Mammary epithelial cell (primary cell): ENCODE measurements around the gene ATF6.

Source experiments
- EZH2 ChIP-seq: IDR thresholded peaks from 2 replicates; pipeline ENCODE4 v1.6.1; 2012; ENCODE audit warnings: low read length, inconsistent platforms, borderline replicate concordance
- TF ChIP-seq, protein P1 (sequence below), 2 donors: IDR thresholded peaks in 1 of 2; conservative IDR thresholded peaks in 1 of 2; 2 replicates each; pipeline ENCODE4 v1.5.1; 2011 to 2012; ENCODE audit warnings: inconsistent platforms in 2 of 2, low read length in 2 of 2, mild to moderate bottlenecking in 2 of 2, control low read depth in 1 of 2, low read depth in 1 of 2; ENCODE audit not compliant: insufficient read depth in 1 of 2; ENCODE audit errors: extremely low read depth in 1 of 2

- TF ChIP-seq, protein P1, sequence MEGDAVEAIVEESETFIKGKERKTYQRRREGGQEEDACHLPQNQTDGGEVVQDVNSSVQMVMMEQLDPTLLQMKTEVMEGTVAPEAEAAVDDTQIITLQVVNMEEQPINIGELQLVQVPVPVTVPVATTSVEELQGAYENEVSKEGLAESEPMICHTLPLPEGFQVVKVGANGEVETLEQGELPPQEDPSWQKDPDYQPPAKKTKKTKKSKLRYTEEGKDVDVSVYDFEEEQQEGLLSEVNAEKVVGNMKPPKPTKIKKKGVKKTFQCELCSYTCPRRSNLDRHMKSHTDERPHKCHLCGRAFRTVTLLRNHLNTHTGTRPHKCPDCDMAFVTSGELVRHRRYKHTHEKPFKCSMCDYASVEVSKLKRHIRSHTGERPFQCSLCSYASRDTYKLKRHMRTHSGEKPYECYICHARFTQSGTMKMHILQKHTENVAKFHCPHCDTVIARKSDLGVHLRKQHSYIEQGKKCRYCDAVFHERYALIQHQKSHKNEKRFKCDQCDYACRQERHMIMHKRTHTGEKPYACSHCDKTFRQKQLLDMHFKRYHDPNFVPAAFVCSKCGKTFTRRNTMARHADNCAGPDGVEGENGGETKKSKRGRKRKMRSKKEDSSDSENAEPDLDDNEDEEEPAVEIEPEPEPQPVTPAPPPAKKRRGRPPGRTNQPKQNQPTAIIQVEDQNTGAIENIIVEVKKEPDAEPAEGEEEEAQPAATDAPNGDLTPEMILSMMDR (conservative IDR thresholded peaks at IDR 0.05 in 1 of 2, IDR thresholded peaks at IDR 0.05 in 1 of 2; ENCODE audit: extremely low read depth in 1 of 2, insufficient read depth in 1 of 2, low read depth in 1 of 2, low read length in 2 of 2): no peak
- no peak for TF ChIP-seq EZH2
Observed at GRCh38 chr1:161940866-161941591, 174.9 kb downstream of the ATF6 start.
